Measurements from ENCODE around the gene TIMM22.

Gene TIMM22

DNA sequence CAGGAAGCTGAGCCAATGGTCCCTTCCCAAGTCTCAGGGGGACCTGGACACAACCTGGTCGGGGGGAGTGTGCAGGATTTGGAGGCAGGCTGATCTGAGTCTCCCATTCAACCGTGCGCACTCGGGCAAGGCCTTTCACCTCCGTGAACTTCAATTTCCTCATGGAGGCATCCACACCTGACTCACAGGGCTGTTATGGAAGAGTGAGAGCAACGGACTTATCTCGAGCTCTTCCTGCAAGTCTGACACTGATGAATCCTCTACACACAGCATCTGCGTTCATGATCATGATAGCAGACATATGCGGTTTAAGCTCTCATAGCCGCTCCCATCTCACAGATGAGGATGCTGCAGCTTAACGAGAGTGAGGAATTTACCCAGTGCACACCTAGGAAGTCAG lies 21.6 kb downstream of the TIMM22 start:
- in situ Hi-C loops (cut with MboI; ENCODE audit: low sequenced_read_pairs) = no loop called here

DNA sequence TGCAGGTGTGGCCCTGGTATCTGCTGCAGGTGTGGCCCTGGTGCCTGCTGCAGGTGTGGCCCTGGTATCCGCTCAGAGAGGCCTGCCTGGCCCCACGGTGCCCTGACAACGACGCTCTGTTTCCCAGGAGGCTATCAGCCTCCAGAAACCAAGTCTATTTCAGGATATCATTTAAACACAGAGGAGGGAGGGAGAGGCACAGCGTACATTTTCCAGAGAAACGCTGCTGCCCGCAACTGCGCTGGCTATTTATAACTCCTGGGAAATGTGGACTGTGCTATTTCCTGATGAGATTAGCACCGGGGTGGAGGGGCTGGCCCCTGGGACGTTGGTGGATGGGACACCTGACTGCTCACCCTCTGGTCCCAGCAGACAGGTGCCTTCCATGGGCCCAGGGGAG lies 22.5 kb downstream of the TIMM22 start:
- in situ Hi-C loops (cut with MboI; ENCODE audit: low sequenced_read_pairs) = no loop called here

DNA sequence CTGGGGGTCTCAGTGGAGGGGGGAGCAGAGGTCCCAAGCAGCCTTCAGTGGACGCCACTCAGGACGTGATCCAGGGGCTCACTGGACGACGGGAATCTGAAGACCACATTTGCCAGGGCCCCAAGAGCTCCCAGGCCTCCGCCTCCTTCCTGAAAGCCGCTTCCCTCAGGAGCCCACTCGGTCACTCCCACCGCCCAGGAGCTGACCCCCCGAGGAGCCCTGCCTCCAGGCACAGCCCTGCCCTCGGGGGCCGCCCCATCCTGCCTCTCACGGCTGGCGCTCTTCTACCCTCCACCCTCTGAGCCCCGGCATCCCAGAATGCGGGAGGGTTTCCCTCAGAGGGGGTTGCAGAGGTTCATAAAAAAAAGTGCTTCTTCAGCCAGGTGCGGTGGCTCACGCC lies 24.2 kb downstream of the TIMM22 start:
- in situ Hi-C loops (cut with MboI; ENCODE audit: low sequenced_read_pairs) = no loop called here

DNA sequence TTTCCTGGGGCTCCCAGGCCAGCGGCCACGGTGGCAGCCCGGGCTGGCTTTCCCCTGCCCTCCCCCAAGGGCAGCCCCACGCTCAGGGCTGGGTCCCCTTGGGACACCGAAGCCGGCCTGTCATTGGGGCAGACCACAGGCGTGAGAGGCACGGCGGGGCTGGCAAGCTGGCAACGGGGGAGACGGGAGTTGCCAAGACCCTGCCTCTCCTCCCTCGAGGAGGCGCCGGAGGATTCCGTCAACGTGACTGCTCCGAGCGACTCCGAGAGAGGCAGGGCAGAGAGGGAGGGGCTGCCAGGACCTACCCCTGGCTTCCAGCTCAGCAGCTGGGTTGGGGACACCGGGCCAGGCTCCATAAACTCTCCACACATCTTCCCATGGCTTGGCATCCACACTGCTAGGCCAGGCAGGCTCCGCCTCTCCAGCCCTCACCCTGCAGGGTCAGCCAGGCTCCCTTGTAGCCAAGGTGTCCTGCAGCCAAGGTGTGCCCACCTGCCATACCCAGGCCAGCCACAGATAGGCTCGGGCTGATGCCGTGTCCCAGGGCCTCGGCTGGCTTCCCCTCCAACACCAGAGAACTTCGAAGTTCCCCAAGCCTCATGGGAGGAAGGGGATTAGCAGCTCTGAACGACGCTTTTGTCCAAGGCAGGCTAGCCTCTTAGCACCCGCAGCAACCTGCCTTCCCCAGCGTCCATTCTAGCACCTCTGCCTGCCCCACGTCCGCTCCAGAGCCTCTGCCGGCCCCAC lies 25.5 kb downstream of the TIMM22 start:
- in situ Hi-C loops (cut with MboI; ENCODE audit: low sequenced_read_pairs) = no loop called here

DNA sequence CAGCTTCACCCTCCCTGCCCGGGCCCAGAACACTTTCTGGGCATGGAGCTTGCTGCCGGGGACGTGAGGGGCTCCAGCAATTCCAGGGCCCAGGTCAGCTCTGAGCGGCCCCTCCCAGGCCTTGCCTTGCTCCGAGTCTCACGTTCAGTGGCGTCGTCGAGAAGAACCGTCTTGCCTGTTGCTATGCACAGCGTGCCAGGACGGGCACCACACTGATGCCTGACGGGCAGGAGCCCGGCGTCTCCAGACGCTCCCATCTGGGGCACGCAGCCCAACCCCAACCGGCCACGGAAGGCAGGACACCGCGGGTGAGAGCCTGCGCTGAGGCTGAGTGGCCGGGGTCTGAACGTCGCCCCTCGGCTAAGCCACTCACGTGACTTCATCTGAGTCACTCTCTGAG lies 27.1 kb downstream of the TIMM22 start:
- in situ Hi-C loops (cut with MboI; ENCODE audit: low sequenced_read_pairs) = no loop called here

DNA sequence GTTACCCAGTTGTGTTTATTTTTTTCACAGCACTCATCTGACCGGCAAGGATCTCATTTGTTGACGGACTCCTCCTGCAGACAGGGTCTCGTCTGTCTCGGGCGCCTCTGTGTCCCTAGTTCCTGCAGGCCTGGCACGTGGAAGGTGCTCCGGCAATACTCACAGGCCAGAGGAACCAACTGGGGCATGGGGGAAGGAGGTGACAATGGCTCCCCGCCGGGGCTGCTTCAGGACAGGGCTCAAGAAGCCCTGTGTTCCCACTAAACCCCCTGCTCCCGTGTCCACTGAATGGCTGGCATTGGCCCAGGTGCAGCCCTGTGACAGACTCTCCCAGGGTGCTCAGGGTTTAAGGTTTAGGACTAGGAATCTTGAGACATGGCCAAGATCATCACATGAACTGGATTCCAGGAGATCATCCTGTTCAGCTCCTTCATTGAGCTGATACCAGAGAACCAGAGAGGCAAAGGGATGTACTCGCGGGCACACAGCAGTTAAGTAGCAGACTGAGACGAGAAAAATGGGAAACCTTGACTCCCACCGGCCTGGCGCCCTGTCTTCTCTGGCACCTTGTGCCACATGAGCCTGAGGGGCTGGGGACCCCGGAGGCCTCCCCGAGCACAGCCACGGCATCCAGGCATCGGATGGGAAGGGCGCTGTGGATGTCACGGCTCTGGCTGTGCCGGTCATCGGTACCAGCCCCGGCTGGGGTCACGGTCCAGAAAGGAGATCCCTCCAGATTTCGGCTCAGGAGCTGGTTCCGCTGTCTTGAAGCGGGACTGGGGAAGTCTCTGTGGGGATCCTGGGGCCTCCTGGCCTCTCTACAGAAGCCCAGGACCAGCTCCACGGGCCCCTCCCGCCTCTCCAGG lies 29.0 kb downstream of the TIMM22 start:
- in situ Hi-C loops (cut with MboI; ENCODE audit: low sequenced_read_pairs) = no loop called here

DNA sequence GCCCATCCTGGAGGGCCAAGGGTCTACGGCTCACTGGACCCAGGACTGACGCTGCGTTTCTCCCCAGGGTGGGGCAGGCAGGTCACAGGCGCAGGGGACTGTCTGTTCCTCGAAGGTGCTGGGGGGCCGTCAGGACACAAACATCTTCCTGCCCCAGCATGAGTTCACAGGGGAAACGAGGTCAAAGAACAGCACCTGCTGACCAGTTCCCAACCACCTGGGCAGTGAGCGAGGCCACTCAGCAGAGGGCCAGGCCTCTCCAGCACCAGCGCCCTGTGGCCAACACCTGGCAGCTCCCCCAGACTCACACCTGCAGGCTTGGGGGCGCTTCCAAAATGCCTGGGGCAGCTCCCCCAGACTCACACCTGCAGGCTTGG lies 29.7 kb downstream of the TIMM22 start:
- in situ Hi-C loops (cut with MboI; ENCODE audit: low sequenced_read_pairs) = no loop called here

DNA sequence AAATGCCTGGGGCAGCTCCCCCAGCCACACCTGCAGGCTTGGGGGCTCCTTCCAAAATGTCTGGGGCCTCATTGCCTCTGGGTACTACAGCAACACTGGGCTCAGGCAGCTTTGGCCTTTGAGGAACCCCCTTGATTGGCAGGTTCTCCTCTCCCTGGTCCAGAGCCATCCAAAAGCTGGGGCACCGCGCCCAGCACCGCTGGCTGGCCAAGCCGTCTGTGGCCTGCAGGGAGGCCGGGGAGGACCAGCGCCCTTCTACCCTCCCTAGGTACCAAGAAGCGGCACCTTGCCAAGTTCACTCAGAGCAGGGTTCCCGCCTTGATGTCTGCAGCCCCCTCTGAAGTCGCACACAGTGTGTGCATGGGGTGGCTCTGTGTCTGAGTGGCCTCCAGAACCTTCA lies 30.1 kb downstream of the TIMM22 start:
- in situ Hi-C loops (cut with MboI; ENCODE audit: low sequenced_read_pairs) = no loop called here

DNA sequence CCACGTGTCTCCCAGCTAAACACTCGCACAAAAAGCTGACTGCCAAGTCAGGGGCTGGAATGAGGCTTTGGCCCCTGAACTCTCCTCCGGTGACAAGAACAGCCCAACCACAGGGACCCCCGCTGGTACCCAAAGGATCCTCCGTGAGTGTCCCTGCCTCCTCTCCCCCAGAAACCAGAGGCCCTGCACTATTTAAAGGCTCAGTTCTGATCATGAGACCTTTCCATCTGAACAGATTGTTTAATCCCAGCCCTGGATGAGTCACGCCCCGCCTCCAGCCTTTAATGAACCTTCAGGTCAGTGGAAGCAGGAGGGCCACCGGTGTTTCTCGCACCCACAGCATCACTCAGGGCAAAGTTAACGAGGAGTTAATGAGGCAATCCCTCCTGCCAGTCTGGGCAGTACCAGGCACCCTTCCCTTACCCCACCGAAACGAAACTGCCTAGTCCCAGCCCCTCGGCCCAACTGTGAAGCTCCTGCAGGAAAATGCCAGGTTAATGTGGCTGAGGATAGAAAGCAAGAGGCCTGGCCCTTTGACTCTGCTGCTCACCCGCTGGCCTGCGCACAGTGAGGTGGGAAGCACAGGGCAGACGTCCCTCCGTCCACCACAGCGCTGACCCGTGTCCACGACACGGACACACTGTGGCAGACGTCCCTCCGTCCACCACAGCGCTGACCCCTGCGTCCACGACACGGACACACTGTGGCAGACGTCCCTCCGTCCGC lies 32.4 kb downstream of the TIMM22 start:
- in situ Hi-C loops (cut with MboI; ENCODE audit: low sequenced_read_pairs) = no loop called here

DNA sequence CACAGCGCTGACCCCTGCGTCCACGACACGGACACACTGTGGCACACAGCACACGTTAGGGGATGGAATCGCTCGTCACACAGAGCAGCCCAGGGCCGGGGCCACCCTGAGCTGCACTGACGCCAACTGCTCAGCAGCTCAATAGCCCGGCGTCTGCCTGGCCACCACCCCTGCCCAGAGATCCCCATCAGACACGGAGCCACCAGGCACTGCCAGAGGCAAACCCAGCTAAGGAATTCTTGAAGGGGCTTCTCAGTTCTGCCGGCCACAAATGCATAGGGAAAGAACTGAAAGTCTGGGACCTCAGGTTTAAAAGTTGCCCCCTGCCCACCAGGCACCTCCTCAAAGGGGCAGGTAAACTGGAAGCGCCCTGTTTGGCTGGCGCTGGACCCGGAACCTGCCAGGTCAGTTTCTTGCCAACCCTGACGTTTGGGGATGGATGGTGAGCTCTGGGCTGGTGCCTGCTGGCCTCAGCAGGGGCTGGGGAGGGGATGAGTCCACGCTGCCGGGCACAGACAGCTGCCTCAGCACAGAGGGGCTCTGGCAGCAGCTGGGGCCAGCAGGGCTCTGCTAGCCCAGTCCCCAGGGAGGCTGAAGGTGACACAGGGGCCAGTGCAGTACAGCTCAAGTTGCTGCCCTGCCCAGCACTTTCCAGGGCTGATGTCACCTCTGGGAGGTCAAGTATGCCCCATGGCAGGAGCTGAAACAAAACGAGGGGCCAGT lies 33.2 kb downstream of the TIMM22 start:
- in situ Hi-C loops (cut with MboI; ENCODE audit: low sequenced_read_pairs) = no loop called here

DNA sequence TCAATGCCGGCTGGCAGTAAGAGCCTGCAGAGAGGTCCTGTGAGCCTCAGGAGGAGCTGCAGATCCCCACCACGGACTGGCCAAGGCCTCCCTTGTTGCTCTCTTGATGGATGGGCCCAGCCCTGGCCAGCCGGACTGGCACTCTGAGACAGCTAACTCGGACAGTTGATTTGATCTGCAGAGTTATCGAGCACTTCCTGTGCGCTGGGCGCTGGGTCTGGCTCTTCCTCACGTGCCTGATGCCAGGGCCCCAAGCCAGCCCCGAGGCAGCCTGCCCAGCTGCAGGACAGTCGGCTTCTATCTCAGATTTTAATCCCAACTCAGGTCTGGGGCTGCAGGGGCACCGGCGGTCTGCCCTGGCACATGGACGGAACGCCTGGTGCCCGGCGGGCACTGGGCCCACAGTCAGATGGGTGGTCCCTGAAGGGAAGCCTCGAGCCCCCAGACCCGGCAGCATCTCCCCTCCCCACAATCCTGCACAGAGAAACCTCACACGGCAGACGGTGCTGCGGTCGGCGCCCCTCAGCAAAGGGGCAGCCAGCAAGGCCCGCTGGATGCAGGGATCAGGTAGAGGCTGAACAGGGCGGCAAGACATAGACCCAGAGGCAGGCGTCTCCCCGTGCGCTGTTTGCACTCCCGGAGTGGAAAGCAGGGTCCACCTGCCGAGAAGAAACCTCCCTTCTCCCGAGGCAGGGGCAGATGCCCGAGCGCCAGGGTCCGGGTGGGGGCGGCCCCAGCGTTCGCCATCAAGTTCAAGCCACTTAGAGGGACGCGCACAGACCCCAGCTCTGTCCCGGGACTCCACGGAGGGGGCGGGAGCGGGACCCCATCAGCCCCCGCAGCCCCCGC lies 34.0 kb downstream of the TIMM22 start:
- in situ Hi-C loops (cut with MboI; ENCODE audit: low sequenced_read_pairs) = no loop called here

DNA sequence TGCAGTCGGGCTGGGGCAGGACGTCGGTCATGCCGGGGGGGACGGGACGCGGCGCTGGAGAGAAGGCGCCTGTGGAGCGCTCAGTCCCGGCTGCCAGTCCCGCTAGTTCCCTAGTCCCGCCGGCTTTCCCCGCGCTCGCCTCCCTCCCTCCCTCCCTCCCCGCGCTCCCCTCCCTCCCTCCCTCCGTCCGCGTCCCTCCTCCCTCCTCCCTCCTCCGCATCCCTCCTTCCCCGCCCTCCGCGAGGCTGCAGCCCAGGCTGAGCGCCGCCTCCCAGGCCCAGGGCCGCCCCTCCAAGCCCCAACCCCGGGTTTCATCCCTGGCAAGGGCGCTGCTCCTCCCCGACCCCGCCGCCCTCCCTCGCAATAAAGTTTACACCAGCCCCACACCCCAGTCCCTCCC lies 34.8 kb downstream of the TIMM22 start:
- in situ Hi-C loops (cut with MboI; ENCODE audit: low sequenced_read_pairs) = no loop called here

DNA sequence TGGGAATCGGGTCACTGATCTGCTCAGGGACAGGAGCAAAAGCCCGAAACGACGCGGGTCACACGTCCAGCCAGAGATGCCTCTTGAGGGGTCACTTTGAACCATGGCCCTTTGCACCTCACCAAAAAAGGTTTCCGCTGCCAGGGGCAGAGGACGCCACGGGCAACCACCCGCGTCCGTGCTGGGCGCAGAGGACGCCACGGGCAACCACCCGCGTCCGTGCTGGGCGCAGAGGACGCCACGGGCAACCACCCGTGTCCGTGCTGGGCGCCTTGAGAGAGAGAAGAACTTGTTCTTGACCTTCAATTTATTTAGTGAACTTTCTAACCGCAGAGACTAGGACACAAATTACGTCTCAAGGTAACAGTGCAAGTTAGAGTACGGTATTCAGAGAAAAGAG lies 35.5 kb downstream of the TIMM22 start:
- in situ Hi-C loops (cut with MboI; ENCODE audit: low sequenced_read_pairs) = no loop called here

DNA sequence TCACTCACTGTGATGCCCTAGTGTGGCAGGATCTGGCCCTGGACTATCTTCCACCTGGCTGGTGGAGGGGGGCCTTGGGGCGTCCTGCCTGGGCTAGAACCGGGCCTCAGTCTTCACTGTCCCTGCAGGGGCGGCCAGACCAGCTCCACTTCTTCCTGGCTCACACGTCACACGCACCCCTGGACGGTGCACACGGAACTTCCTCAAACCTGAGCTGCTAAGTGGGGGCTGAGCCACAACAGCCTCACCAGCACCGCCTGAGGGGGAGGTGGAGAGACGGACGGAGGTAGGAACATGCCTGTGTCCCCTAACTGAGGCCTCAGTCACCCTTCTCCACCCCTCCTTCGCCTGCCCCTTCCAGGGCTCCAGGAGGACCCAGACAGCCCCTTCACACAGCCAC lies 36.6 kb downstream of the TIMM22 start:
- in situ Hi-C loops (cut with MboI; ENCODE audit: low sequenced_read_pairs) = no loop called here

DNA sequence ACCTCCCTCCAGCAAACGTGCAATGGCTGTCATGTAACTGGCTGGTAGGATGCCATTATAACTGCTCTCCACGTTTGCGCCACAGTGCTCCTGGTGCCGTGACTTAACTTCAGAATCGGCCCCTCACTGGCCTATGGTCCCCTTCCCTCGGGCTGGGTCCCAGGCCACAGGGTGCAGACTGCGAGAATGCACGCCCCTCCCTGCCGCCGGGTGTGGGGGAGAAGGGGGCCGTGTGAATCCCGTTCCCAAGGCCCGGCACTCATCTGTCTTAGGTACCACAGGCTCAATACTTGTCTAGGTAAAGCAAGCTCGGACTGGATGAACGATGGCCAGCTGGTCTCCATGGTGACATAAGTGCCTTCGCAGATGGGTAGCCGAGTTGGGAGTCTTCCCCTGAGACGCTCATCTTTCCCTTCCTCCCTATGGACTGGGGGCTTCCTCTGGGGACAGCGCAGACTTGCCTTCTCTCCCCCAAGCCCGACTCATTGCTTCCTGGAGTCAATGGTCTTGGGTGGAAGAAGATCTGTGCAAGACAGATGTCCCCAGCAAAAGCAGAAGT lies 37.8 kb downstream of the TIMM22 start:
- in situ Hi-C loops (cut with MboI; ENCODE audit: low sequenced_read_pairs) = no loop called here

DNA sequence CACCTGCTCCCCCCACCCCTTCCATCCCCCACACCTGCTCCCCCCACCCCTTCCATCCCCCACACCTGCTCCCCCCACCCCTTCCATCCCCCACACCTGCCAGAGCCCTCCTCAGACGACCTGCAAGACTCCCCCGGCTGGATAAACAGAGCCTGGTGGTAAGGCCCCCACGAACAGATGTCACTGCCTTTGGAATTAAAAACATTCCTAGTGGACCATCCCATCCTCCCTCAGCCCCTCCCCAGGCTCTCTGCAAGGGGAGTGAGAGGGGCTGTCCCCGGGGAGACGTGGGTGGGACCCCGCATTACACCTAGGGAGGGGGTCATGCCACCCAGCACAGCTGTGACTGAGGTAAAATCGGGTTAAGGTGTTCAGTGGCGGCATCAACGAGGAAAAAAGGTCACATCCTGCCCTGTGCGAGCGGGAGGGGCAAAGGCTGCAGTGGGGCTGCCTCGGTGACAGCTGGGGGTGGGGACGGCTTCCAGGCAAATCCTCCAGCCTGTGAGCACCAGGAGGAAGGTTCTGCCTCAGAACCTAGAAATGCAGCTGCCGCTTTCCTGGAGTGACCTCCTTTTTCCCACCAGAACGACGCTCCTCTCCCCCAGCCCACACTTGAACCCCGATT lies 38.7 kb downstream of the TIMM22 start:
- in situ Hi-C loops (cut with MboI; ENCODE audit: low sequenced_read_pairs) = no loop called here

DNA sequence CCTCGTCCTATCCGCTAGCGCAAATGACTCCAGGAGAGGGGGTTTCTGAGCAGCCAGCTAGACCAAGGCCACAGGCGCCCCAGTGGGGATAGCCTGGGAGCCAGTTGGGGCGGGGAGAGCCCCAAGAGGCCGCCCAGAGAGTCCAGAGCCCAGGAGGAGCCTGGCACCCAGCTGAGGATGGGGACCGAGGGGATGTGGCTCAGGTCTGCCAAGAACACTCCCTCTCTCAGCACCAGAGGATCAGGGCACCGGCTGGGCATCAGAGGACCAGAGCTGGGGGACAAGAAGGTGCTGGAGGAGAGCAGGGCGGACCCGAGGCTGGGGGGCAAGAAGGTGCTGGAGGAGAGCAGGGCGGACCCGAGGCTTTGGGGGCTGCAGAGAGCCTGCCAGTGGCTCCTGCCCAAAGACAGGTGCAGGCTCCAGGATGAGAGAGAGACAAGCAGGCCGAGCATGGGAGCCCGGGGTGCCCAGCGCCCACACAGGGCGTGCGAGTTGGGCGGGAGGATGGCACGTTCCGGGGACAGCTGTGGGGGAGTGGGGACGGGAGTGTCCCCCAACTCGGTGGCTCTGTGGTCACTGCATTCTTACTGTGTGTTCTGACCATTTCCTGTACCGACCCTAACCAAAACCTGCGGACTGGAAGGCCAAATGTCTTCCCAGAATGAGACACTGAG lies 39.4 kb downstream of the TIMM22 start:
- in situ Hi-C loops (cut with MboI; ENCODE audit: low sequenced_read_pairs) = no loop called here

DNA sequence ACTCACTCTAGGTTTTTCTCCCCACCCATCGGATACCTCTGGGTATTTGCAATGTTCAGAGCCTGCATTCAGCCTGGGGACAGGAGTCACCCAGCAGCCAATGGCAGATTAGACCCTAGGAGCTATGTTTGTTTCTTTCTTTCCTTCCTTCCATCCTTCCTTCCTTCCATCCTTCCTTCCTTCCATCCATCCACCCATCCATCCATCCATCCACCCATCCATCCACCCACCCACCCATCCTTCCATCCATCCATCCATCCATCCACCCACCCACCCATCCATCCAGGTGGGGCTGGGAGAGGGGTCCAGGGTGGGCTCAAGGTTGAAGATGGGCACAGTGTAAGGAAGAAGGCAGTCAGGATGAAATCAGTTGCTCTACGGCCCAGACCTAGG lies 39.9 kb downstream of the TIMM22 start:
- in situ Hi-C loops (cut with MboI; ENCODE audit: low sequenced_read_pairs) = no loop called here
